ENCODE data around the gene CDH13.
A peak's percentile ranks its signal among the peaks of the same experiment; 100 is the strongest.

Gene CDH13

DNA sequence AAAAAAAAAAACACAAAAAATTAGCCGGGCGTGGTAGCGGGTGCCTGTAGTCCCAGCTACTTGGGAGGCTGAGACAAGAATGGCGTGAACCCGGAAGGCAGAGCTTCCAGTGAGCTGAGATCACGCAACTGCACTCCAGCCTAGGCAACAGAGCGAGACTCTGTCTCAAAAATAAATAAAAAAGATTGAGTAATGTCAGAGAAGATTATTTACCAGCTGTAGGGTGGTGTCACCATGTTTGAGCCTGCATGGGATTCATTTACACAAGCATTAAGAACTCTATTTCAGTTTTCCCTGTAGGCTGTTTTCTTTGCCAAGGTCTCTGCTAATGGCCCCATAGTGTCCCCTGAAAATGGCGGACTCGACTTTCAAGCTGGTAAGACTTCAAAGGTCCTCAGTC lies 575.0 kb downstream of the CDH13 start:
- DNase-seq: no peak

DNA sequence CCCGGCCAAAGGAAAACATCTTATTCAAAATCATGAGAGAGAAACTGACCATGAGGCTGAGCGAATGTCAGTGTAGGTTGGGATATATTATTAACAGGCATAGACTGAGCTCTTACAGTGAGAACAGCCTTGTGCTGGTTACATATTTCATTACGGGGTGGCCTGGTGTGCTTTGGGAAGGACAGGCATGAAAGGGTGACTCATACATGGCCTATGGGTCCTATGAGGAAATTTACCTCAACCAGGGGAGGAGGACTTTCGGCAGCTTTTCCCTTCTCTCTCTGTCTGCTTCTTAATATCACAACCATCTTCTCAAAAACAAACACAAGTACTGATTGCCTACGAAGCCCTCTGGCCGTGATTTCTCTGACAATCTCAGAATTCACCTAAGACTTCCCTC lies 579.1 kb downstream of the CDH13 start:
- DNase-seq: no peak

GRCh38 chr16:83206426-83206825 lies 579.7 kb downstream of the CDH13 start:
- DNase-seq: no peak

DNA sequence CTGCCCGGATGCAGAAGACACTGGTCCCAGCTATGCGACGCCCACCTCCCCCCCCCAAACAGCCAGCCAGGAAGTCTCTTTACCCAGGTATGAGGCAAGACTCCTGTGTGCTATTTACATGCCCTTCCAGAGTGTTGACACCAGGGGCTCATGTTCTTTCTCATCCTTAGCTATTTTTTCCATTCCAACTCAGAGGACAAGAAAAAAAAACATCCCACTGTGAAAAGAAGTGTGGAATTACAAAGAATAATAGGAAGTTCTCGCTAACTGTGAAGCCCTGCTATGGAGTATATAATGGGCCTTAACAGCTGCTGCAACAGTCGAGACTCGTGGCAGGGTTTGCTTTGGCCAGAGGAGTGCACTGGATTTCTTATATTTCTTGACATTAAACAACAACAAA lies 584.9 kb downstream of the CDH13 start:
- DNase-seq: no peak

- no peak for DNase-seq
These were observed 585.6 kb downstream of the CDH13 start for GRCh38 chr16:83212301-83212841.

- no peak for DNase-seq
These were observed 587.9 kb downstream of the CDH13 start for GRCh38 chr16:83214671-83215070.

- peak; percentile 24 for DNase-seq
These were observed 588.7 kb downstream of the CDH13 start for GRCh38 chr16:83215406-83216001.

DNA sequence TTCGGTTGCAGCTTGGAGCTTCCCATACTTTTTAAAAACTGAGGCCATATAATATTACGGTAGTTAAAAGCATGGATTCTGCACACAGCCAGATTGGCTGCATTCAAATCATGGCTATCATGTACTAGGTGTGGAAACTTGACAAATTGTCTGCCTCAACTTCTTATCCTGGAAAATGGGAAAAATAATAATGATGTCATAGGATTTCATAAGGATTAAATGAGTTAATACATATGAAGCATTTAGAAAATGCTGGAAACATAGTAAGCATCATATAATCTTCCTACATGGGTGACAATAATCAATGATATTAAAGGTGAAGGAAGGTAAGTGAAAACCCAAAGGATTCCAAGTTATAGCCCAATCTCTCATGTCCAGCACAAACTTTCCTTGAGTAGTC lies 592.5 kb downstream of the CDH13 start:
- DNase-seq: no peak

DNA sequence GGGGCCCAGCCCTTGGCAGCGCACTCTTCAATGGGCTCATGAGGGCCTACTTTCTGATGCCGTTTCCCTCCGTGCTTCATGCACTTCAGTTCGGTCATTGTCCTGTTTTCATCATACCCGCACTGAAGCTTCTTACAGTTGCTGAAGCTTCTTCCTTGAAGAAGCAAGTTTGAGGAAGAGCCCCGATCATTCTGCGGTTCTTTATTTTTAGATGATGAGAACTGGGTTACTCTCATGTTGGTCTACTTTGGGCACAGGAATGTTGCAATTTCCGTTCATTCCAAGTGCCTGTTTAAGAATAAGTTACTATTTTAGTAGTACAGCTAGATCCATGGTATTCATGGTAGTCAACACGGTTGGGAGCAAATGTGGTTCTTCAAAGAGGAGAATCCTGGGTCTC lies 593.3 kb downstream of the CDH13 start:
- no peak for DNase-seq

GRCh38 chr16:83224642-83225041 lies 597.9 kb downstream of the CDH13 start:
- DNase-seq: no peak

DNA sequence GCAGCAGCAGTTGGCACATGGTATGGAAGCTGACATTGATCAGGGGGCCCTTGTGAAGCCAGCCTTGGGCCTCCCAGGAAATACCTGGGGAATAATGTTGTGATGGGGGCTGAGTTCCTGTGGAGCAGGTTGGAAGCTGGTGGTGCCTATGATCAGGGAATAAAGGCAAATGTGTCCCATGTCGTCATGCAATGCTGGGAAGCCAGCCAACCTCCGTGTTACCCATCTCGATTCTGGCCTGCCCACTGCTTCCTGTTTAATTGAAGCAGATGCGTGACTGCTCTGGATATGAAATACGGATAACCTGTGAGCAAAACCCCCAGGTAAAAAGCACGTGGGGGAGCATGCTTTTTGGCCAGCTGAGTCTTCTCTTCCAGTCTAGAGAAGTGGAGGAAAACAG lies 600.6 kb downstream of the CDH13 start:
- no peak for DNase-seq

- DNase-seq: no peak
These were observed 605.0 kb downstream of the CDH13 start for GRCh38 chr16:83231729-83232128.

DNA sequence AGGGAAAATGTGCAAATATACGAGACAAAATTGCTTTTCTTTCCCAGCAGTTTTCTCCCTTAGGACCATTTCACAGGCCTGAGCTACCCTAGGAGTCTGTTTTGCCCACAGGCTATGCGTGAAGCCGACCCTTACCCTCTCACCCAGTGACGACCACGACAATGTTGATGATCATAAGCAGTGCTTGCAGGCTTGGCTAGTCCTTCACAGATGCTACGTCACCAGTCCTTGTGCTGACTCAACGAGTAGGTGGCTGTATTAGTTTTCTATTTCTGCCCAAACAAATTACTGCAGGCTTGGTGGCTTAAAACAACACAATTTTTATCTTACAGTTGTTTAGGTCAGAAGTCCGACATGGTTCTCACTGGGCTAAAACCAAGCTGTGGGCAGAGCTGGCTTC lies 606.4 kb downstream of the CDH13 start:
- no peak for DNase-seq

DNA sequence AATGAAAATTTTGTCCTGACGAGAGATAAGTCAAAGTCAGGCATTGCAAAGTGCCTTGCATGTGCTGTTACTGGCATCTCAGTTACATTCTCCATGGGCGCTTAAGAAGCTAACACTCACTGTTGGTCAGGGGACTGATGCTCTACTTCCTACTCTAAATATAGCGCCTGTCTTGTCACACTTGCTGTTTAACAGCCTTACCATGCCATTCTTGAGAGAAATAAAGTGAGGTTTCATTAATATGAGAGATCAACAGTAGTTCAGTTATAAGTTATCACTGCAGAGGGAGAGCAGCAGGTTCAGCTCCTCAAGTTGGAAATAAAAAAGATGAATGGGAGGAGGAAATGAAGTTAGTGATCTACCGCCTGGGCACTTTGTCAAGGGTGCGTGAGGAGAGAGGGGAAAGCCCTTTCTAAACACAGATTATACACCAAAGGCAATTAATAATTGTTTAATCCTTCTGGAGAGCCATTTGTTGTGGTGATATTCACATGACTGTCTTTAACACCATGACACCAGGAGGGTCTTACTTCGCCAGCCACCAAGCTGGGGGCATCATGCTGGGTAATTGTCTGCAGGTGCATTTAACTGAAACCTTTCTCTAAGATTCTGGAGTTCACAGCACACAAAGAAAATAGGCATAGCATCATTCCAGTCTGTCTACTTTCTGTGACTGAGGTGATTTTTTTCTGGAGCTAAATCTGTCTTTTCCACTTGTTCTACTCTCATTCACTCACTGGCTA lies 612.4 kb downstream of the CDH13 start:
- no peak for DNase-seq

DNA sequence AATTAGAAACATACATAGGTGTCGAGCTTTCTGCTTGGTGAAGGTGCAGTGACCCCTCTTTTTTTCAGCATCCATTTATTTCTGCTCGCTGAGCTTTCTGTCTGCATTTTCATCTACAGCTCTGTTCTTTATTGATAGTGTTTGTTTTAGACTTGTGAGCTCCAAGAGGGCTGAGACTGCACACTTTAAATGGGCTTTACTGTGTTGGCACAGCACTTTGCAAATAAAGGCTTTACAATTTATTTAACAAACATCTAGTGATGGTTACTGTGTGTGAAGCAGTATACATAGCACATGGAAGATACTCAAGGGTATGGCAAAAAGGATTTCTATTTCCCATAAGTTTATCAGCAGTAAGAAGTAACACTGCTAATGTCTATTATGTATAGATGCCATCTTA lies 617.3 kb downstream of the CDH13 start:
- no peak for DNase-seq

DNA sequence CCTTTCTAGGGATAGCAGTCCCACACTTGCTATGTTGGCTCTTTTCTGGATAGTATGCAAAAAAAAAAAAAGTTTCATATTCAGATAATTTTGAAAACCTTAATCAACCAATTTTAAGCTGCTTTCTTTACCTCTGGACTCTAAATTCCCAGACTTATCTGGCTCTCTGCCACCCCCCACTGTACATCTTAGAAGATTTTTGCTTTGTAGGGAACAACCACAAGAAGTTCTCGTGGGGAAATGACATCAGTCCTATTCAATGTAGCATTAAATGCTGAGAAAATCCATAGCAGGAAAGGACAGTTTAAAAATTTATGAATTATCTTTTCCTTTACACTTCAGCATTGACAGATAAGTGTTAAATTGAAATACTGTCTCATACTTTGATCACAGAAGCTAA lies 618.3 kb downstream of the CDH13 start:
- no peak for DNase-seq

- no peak for DNase-seq
These were observed 621.1 kb downstream of the CDH13 start for GRCh38 chr16:83247767-83248372.

DNA sequence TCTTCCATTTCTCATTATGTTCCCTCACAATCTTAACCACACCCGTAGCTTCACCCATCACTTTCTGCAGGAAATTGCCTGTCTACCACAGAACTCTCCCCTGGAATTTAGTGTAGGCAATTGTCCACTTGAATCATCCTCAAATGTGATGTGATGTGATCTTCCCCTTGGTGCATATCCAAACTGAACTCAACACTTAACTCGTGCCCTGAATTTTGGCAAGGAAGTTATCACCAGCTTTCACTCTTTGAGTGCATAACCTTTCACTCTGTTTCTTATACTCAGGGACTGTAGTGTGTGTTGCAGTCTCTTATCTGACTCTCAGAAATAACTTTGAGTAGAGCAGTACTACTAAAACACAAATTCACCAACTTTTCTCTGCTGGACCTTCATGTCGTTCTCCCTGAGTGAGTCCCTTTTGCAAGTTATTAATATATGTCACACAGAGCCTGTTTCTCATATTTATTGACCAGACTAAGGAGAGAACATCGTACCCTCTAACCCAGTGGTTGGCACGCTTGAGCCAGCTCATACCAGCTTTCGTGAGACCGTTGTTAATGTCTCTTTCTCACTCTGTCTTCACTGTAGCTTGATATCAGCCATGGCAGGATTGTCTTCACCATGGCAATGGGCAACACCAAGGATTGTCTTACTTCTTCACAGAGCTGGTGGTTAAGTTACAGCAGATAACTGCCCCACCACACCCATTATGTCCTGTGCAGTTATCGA lies 622.1 kb downstream of the CDH13 start:
- DNase-seq: no peak

DNA sequence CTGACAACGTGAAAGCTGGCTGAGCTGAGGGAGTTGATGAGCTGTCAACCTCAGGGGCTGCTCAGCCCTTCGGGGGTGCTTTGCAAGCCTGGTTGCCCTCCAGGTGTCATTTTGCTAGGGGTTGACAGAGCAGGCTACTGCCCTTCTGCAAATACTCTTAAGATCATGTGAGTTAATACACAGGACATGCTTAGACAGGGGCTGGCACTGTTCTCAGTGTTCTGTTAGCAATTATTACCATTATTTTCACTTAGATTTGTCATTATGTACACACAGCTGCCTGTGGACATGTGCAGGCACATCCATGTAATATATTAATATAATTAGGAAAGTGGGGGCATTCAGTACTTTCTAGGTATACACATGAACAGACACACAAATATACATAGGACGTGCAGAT lies 626.8 kb downstream of the CDH13 start:
- no peak for DNase-seq

DNA sequence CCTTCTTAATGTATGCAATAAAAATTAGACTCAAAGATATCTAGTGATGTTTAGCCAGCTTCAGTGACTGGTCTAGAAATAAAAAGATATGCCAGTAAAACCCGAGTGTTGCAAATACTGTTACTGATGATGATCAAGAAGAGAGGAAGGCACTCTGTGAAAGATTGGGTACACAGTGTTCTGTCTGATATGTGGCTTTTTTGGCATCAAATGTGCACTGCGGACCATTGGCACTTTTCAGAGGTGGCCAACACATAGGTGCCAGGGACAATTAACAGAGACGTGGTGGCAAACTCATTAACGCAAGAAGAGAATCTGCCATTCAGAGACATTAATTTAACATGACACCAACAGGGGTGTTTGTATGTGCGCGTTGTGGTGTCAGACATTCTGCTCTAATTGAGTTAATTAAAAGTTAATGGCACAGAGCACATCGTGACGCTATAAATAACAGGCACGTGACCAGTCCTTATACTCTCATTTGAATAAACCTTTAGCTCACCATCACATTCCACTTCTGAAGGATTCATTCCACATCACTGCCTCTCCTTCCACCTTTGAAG lies 631.7 kb downstream of the CDH13 start:
- DNase-seq: no peak

GRCh38 chr16:83266848-83267553 lies 640.2 kb downstream of the CDH13 start:
- DNase-seq: no peak

DNA sequence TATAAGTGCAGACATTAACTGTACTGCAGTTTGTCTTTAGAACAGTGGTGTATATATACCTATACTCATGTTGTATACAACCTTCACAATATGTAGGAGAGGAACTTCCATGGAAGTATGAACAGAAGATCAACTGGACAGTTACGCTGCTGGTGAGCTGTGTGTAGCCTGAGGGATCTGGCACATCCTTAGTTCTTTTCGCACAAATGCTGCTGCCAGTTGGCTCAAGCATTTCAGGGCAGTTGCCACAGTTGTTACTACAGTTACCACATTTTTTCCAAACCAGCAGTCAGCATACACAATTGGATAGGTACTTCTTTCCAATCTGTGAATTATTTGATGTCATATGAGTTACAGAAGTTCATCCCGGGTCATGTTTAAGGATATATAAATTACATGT lies 641.4 kb downstream of the CDH13 start:
- DNase-seq: no peak

GRCh38 chr16:83269048-83269447 lies 642.3 kb downstream of the CDH13 start:
- DNase-seq: no peak
